Astrocyte (in vitro differentiated cells and primary cell): ENCODE data around the gene GNG14. TPM values are rescaled to one million over a fixed set of nuclear protein-coding genes. Genes with fewer than 3 reads are reported as not detected.

Source experiments
- DNase-seq: peaks from one replicate; pipeline ENCODE4 v3.0.0-alpha.2; 2010; ENCODE audit warnings: low read depth
- FAIRE-seq: peaks from 2 replicates; lab custom pipeline; 2011; peaks lifted over from hg19 to GRCh38; lab: Jason Lieb, UNC
- H2AFZ ChIP-seq: 2 replicates; pipeline ENCODE4 v1.6.0; 2012; ENCODE audit warnings: low read depth, low read length, inconsistent platforms
- H3K27ac ChIP-seq: 2 replicates; pipeline ENCODE4 v1.5.1; 2011; ENCODE audit warnings: low read depth, low read length, inconsistent platforms
- H3K27me3 ChIP-seq: 2 replicates; pipeline ENCODE4 v1.6.0; 2011; ENCODE audit warnings: low read length, inconsistent platforms; ENCODE audit not compliant: insufficient read depth
- H3K36me3 ChIP-seq: 2 replicates; pipeline ENCODE4 v1.5.1; 2011; ENCODE audit warnings: low read length, inconsistent platforms; ENCODE audit not compliant: insufficient read depth
- H3K4me1 ChIP-seq: 2 replicates; pipeline ENCODE4 v1.5.1; 2011; ENCODE audit warnings: low read length, inconsistent platforms; ENCODE audit not compliant: insufficient read depth
- H3K4me2 ChIP-seq: 2 replicates; pipeline ENCODE4 v1.6.0; 2012; ENCODE audit warnings: low read length, inconsistent platforms
- H3K4me3 ChIP-seq: 2 replicates; pipeline ENCODE4 v1.5.1; 2011; ENCODE audit warnings: low read depth, mild to moderate bottlenecking, low read length, inconsistent platforms; ENCODE audit not compliant: insufficient read depth
- H3K79me2 ChIP-seq: 2 replicates; pipeline ENCODE4 v1.6.0; 2012; ENCODE audit warnings: mild to moderate bottlenecking, low read length, inconsistent platforms; ENCODE audit not compliant: insufficient read depth
- H3K9ac ChIP-seq: 2 replicates; pipeline ENCODE4 v1.6.0; 2012; ENCODE audit warnings: mild to moderate bottlenecking, low read length, inconsistent platforms
- H3K9me3 ChIP-seq: 2 replicates; pipeline ENCODE4 v1.5.1; 2012; ENCODE audit warnings: low read depth, mild to moderate bottlenecking, low read length, inconsistent platforms; ENCODE audit not compliant: insufficient read depth
- H4K20me1 ChIP-seq: 2 replicates; pipeline ENCODE4 v1.6.0; 2012; ENCODE audit warnings: low read length, inconsistent platforms; ENCODE audit not compliant: insufficient read depth
- H3K27ac Mint-ChIP-seq: one replicate; pipeline ENCODE4 v1.8.0; 2021; ENCODE audit warnings: mild to moderate bottlenecking, mixed read lengths; ENCODE audit not compliant: unreplicated experiment
- H3K27me3 Mint-ChIP-seq: one replicate; pipeline ENCODE4 v1.8.0; 2021; ENCODE audit warnings: low read depth, mixed read lengths; ENCODE audit not compliant: unreplicated experiment
- H3K36me3 Mint-ChIP-seq: one replicate; pipeline ENCODE4 v1.8.0; 2021; ENCODE audit warnings: low read depth, mixed read lengths; ENCODE audit not compliant: unreplicated experiment
- H3K4me1 Mint-ChIP-seq: one replicate; pipeline ENCODE4 v1.8.0; 2021; ENCODE audit warnings: low read depth, mixed read lengths; ENCODE audit not compliant: unreplicated experiment
- H3K4me3 Mint-ChIP-seq: one replicate; pipeline ENCODE4 v1.8.0; 2021; ENCODE audit warnings: mild to moderate bottlenecking, moderate library complexity, mixed read lengths; ENCODE audit not compliant: unreplicated experiment
- H3K9me3 Mint-ChIP-seq: one replicate; pipeline ENCODE4 v1.8.0; 2021; ENCODE audit warnings: mild to moderate bottlenecking, mixed read lengths; ENCODE audit not compliant: unreplicated experiment
- EZH2 ChIP-seq: IDR thresholded peaks from 2 replicates; pipeline ENCODE4 v1.6.1; 2012; ENCODE audit warnings: mild to moderate bottlenecking, low read length, inconsistent platforms; ENCODE audit not compliant: insufficient read depth
- total RNA-seq: library from RNA; stranded (reverse); gene quantifications from 2 replicates; pipeline ENCODE4 v1.2.1, GENCODE V29; 2021
- TF ChIP-seq, protein P1 (sequence below): IDR thresholded peaks from 2 replicates; pipeline ENCODE4 v1.5.1; 2011; ENCODE audit warnings: low read depth, mild to moderate bottlenecking, inconsistent platforms, low read length, moderate library complexity; ENCODE audit not compliant: insufficient read depth

The GNG14 gene
- total RNA-seq, 1 donor from 2014 or later, result not detected

DNA sequence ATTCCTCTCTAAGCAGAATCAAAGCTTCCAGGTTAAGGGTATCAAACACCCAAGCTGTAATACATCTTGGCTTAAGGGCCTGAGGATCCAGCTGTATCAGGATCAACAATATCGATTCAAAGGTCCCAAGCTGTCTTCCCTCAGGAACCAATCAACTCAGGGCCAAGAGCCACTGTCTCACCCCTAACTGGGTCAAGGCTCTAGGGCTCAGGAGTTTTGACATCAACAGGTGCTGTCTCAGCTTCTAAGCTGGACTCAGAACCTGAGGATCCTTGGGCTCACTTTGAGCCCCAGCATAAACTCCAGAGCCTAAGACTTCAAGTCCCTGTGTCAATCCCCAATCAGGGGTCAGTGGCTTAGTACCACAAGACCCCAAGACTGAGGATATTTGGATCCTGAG lies 7.7 kb downstream of the GNG14 start:
- FAIRE-seq (no peak), DNase-seq (no peak)
- H3K27ac Mint-ChIP-seq, result no peak overlapping the region
- H3K9me3 ChIP-seq, result no peaks in the 10 kb centered on the region
- no peak for TF ChIP-seq EZH2
- TF ChIP-seq, protein P1, sequence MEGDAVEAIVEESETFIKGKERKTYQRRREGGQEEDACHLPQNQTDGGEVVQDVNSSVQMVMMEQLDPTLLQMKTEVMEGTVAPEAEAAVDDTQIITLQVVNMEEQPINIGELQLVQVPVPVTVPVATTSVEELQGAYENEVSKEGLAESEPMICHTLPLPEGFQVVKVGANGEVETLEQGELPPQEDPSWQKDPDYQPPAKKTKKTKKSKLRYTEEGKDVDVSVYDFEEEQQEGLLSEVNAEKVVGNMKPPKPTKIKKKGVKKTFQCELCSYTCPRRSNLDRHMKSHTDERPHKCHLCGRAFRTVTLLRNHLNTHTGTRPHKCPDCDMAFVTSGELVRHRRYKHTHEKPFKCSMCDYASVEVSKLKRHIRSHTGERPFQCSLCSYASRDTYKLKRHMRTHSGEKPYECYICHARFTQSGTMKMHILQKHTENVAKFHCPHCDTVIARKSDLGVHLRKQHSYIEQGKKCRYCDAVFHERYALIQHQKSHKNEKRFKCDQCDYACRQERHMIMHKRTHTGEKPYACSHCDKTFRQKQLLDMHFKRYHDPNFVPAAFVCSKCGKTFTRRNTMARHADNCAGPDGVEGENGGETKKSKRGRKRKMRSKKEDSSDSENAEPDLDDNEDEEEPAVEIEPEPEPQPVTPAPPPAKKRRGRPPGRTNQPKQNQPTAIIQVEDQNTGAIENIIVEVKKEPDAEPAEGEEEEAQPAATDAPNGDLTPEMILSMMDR, result no peak
- peaks cover 15% of the 10 kb centered on the region for H3K4me1 ChIP-seq
- peaks cover 5% of the 10 kb centered on the region for H3K4me1 Mint-ChIP-seq
- H3K4me2 ChIP-seq, result peak overlapping the region; percentile 88
- no peaks in the 10 kb centered on the region for H3K79me2 ChIP-seq
- no peaks in the 10 kb centered on the region for H3K27me3 Mint-ChIP-seq
- H3K27ac ChIP-seq, result no peak overlapping the region
- no peaks in the 10 kb centered on the region for H3K9me3 Mint-ChIP-seq
- H3K36me3 ChIP-seq, result peaks cover 13% of the 10 kb centered on the region
- H2AFZ ChIP-seq, result no peak overlapping the region
- H3K4me3 ChIP-seq, result peak overlapping the region; percentile 86
- no peaks in the 10 kb centered on the region for H3K27me3 ChIP-seq
- no peaks in the 10 kb centered on the region for H4K20me1 ChIP-seq
- peak overlapping the region; percentile 86 for H3K9ac ChIP-seq
- H3K36me3 Mint-ChIP-seq, result peaks cover 6% of the 10 kb centered on the region
- peak overlapping the region; percentile 84 for H3K4me3 Mint-ChIP-seq

DNA sequence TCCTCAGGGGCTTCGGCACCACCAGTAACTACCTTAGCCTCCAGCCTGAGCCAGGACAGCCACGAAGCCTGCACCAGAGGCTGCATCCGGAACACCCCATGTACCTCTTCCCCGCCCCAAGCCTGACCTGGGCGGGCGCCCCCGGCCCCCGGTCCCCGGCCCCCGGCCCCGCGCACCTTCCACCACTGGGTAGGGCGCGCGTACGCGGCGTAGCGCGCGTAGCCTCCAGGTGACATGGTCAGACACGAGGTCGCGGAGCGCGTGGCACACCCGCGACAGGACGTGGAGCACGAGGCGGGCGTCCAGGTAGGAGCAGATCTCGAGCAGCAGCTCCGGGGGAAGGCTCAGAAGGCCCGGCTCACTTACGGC lies 8.2 kb downstream of the GNG14 start:
- H4K20me1 ChIP-seq, result no peaks in the 10 kb centered on the region
- DNase-seq (no peak), FAIRE-seq (no peak)
- H3K9ac ChIP-seq, result peak overlapping the region; percentile 86
- no peaks in the 10 kb centered on the region for H3K27me3 Mint-ChIP-seq
- peaks cover 6% of the 10 kb centered on the region for H3K36me3 Mint-ChIP-seq
- peaks cover 15% of the 10 kb centered on the region for H3K4me1 ChIP-seq
- no peaks in the 10 kb centered on the region for H3K27me3 ChIP-seq
- peak overlapping the region; percentile 91 for H2AFZ ChIP-seq
- H3K4me2 ChIP-seq, result peak overlapping the region; percentile 88
- peak overlapping the region; percentile 22 for H3K27ac ChIP-seq
- H3K27ac Mint-ChIP-seq, result peak overlapping the region; percentile 90
- peaks cover 2% of the 10 kb centered on the region for H3K79me2 ChIP-seq
- peaks cover 13% of the 10 kb centered on the region for H3K36me3 ChIP-seq
- no peaks in the 10 kb centered on the region for H3K9me3 ChIP-seq
- peak overlapping the region; percentile 86 for H3K4me3 ChIP-seq
- no peaks in the 10 kb centered on the region for H3K9me3 Mint-ChIP-seq
- TF ChIP-seq, protein P1, result no peak
- no peak for TF ChIP-seq EZH2
- peaks cover 5% of the 10 kb centered on the region for H3K4me1 Mint-ChIP-seq
- peak overlapping the region; percentile 87 for H3K4me3 Mint-ChIP-seq
